ENCODE results near the gene MASP2. TPM values are rescaled to one million over a fixed set of nuclear protein-coding genes. Genes with fewer than 3 reads are reported as not detected.

Gene MASP2
- total and polyA plus RNA-seq, 9 of the 15 experiments (the other 6 are each of a cell fraction or from before 2014, with no cell fraction given) = 0.01 to 0.23 (median 0.06) TPM; not detected in 3

DNA sequence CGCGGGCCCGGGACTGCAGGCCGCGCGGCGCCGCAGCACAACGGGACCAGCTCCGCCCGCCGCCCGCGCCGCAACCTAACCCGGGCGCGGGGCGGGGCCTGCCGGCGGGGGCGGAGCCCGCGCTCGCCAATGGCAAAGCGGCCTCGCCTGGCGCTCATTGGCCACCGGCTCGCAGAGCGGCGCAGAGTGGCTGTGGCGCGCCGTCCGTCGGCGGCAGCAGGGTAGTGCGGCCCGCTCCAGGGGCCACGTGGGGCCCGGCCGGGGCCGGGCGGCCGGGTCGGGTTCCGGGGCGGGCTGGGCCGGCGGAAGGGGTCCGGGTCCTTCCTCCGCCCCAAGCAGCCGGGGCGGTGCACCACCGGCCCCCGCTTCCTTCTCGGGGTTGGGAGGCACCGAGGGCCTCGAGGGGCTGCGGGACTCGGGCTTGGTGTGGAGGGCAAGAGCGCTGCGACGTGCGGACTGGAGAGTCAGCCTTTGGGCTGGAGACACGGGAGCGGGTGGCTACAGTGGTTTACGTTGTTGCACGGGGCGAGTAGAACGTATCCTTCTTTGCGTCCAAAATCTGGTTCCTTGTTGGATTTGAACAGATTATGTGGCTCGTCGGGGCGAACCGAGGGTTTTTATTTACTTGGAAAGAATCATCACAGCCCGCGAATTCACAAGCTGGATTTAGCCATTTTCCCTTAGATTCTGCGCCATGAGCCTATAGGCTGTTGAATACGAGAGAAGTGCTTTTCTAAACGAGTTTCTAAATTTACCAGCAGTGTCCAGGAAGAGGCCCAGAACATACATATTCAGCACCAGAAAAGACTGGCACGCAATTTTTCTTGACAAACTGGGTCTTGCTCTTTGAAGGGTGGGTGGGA is 13.2 kb upstream of the MASP2 start, which contains the start of gene SRM (continued):
- TF ChIP-seq ZNF668 (CRISPR knock-in tag; IDR thresholded peaks at IDR 0.05) (no peak), ZBTB1 (CRISPR knock-in tag; IDR thresholded peaks at IDR 0.05; ENCODE audit: borderline replicate concordance, low read depth) (no peak), MCM5 (IDR thresholded peaks at IDR 0.05; ENCODE audit: low read depth) (no peak), POLR2B (IDR thresholded peaks at IDR 0.05; ENCODE audit: low read depth, partially characterized antibody) (peak; percentile 64), ZNF146 (CRISPR knock-in tag; IDR thresholded peaks at IDR 0.05; ENCODE audit: unreplicated experiment) (no peak), ZNF764 (CRISPR knock-in tag; IDR thresholded peaks at IDR 0.05; ENCODE audit: low read depth) (no peak), RBFOX2 (IDR thresholded peaks at IDR 0.05; ENCODE audit: low read depth, low read length) (peak; percentile 81), MCM2 (IDR thresholded peaks at IDR 0.05; ENCODE audit: low read depth) (no peak), ZNF143 (CRISPR knock-in tag; IDR thresholded peaks at IDR 0.05) (no peak), DIDO1 (tag; IDR thresholded peaks at IDR 0.05; ENCODE audit: low read depth) (no peak), RBM17 (IDR thresholded peaks at IDR 0.05; ENCODE audit: borderline replicate concordance, low read depth, low read length) (no peak), FOXK1 (CRISPR knock-in tag; IDR thresholded peaks at IDR 0.05; ENCODE audit: borderline replicate concordance) (no peak), TBP (optimal IDR thresholded peaks at IDR 0.05; ENCODE audit: low read depth, low read length) (peak; percentile 84), SLC30A9 (CRISPR knock-in tag; IDR thresholded peaks at IDR 0.05) (no peak), ZNF561 (CRISPR knock-in tag; conservative IDR thresholded peaks at IDR 0.05) (no peak), ZFP1 (CRISPR knock-in tag; IDR thresholded peaks at IDR 0.05) (no peak), SP2 (IDR thresholded peaks at IDR 0.05; ENCODE audit: extremely low read depth, low read depth, low read length, poor library complexity, severe bottlenecking) (peak; percentile 71), KDM5B (IDR thresholded peaks at IDR 0.05; ENCODE audit: insufficient replicate concordance, low read depth, low read length) (peak; percentile 89)
- TF ChIP-seq, protein P1, sequence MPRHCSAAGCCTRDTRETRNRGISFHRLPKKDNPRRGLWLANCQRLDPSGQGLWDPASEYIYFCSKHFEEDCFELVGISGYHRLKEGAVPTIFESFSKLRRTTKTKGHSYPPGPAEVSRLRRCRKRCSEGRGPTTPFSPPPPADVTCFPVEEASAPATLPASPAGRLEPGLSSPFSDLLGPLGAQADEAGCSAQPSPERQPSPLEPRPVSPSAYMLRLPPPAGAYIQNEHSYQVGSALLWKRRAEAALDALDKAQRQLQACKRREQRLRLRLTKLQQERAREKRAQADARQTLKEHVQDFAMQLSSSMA (CRISPR knock-in tag; IDR thresholded peaks at IDR 0.05) = no peak
- TF ChIP-seq, protein P2, sequence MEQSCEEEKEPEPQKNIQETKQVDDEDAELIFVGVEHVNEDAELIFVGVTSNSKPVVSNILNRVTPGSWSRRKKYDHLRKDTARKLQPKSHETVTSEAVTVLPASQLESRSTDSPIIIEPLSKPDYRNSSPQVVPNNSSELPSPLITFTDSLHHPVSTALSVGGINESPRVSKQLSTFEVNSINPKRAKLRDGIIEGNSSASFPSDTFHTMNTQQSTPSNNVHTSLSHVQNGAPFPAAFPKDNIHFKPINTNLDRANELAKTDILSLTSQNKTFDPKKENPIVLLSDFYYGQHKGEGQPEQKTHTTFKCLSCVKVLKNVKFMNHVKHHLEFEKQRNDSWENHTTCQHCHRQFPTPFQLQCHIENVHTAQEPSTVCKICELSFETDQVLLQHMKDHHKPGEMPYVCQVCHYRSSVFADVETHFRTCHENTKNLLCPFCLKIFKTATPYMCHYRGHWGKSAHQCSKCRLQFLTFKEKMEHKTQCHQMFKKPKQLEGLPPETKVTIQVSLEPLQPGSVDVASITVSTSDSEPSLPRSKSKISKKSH (CRISPR knock-in tag; IDR thresholded peaks at IDR 0.05) = no peak
- TF ChIP-seq, protein P3, sequence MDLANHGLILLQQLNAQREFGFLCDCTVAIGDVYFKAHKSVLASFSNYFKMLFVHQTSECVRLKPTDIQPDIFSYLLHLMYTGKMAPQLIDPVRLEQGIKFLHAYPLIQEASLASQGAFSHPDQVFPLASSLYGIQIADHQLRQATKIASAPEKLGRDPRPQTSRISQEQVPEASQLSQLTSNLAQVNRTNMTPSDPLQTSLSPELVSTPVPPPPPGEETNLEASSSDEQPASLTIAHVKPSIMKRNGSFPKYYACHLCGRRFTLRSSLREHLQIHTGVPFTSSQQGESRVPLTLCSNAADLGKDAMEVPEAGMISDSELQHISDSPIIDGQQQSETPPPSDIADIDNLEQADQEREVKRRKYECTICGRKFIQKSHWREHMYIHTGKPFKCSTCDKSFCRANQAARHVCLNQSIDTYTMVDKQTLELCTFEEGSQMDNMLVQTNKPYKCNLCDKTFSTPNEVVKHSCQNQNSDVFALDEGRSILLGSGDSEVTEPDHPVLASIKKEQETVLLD (IDR thresholded peaks at IDR 0.05) = no peak
- TF ChIP-seq, protein P4, sequence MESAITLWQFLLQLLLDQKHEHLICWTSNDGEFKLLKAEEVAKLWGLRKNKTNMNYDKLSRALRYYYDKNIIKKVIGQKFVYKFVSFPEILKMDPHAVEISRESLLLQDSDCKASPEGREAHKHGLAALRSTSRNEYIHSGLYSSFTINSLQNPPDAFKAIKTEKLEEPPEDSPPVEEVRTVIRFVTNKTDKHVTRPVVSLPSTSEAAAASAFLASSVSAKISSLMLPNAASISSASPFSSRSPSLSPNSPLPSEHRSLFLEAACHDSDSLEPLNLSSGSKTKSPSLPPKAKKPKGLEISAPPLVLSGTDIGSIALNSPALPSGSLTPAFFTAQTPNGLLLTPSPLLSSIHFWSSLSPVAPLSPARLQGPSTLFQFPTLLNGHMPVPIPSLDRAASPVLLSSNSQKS (CRISPR knock-in tag; IDR thresholded peaks at IDR 0.05) = no peak
- TF ChIP-seq, protein P5, sequence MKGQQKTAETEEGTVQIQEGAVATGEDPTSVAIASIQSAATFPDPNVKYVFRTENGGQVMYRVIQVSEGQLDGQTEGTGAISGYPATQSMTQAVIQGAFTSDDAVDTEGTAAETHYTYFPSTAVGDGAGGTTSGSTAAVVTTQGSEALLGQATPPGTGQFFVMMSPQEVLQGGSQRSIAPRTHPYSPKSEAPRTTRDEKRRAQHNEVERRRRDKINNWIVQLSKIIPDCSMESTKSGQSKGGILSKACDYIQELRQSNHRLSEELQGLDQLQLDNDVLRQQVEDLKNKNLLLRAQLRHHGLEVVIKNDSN (CRISPR knock-in tag; IDR thresholded peaks at IDR 0.05) = peak; percentile 53; the same call in 1 of the 2 replicates
